Measurements from ENCODE around the gene SFR1.
A peak's percentile ranks its signal among the peaks of the same experiment; 100 is the strongest.

SFR1 gene
- total RNA-seq, result 13.9 reads per million, percentile 39 among the genes with 10 or more reads in this experiment

DNA sequence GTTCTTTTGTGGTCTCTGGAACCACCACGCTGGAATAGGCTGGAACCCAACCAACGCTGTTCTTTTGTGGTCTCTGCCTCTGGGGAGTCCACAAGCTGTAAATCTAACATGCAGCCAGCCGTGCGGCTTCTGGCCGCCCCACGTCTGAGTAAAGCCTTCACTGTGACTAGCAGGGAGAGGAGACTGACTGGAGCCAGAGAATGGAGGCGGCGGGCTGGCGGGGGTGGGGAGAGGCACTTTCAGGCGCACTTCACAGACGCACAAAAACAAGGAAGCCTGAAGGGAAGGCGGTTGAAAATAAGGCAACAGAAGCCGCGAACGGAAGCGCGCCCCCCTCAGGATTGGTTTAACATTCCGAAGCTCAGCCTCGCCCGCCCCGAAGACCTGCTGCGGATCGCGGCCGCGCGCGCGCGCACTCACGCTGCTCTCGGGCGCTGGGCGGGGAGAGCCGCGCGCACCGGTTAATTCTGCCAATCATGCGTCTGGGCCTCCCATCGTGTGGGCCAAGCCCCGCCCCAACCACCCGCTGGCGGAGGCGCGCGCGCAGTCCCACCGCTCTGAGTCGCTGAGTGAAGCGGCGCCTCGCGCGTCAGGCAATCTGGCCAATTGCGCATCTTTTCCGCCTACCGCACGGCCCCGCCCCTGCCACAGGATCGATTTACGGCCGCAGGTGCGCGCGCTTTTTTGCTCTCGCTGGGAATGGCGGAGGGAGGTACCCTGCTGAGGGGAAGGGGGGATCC lies at the start of gene SFR1:
TSS of gene SFR1 (plus strand) at position 687 of the 740 bp plus-strand sequence. CDS start at position 700, 13 bp downstream.
- peak; percentile 98 for DNase-seq

GRCh38 chr10:104072786-104073185 lies 49.2 kb upstream of the SFR1 start:
- no peak for DNase-seq

- DNase-seq, result no peak
These were observed 47.5 kb upstream of the SFR1 start for GRCh38 chr10:104074505-104074904.

DNA sequence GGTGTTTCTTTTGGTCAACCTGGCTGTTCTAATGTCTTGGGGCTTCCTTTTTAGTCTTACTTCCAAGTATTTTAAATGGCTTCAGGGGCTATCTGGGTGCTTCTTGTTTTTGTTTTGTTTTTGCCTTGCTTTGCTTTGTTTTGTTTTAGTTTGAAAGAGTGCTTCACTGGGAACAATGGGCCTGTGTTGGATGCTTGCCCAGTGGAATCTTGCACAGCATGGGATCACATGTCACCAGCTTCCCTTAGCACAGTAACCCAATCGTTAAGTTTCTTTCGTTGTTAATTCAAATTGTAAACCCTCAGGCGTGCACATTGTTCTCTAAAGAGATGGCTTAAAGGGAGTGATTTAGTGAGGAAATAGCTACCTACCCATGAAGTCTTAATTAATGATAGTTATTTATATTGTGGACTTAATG lies 45.2 kb upstream of the SFR1 start:
- no peak for DNase-seq

GRCh38 chr10:104077247-104077646 lies 44.7 kb upstream of the SFR1 start:
- DNase-seq, result no peak

DNA sequence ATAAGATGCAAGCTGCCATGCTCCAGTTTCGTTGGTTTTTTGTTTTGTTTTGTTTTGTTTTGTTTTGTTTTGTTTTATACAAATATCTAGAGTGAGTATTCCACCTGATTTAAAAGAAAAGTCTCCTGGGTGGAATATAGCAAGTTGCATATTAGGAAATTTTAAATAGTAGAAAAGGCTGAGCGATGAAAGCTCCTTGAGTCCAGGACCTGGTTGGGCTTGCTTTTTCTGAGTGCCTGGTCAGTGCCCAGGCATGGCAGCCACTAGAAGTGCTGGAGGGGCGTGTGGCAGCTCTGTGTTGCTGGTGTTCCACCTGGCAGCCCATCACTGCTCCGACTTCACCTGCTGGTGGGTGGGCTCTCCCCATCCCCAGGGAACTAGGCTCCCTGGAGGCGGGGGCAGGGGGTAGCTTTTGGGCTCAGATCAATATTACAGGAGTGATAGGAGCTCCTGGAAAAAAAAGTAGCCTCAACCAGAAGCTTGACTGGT lies 44.3 kb upstream of the SFR1 start:
- no peak for DNase-seq

GRCh38 chr10:104080762-104081161 lies 41.2 kb upstream of the SFR1 start:
- no peak for DNase-seq

GRCh38 chr10:104081998-104082397 lies 40.0 kb upstream of the SFR1 start:
- no peak for DNase-seq

GRCh38 chr10:104084482-104085142 lies 37.4 kb upstream of the SFR1 start:
- no peak for DNase-seq

GRCh38 chr10:104085801-104086400 lies 36.1 kb upstream of the SFR1 start, which contains the start of gene COL17A1:
TSS of gene COL17A1 (minus strand) at chr10:104085880. CDS start at chr10:104080673, 5,207 bp downstream.
- no peak for DNase-seq

GRCh38 chr10:104088239-104088638 lies 33.7 kb upstream of the SFR1 start:
- no peak for DNase-seq

DNA sequence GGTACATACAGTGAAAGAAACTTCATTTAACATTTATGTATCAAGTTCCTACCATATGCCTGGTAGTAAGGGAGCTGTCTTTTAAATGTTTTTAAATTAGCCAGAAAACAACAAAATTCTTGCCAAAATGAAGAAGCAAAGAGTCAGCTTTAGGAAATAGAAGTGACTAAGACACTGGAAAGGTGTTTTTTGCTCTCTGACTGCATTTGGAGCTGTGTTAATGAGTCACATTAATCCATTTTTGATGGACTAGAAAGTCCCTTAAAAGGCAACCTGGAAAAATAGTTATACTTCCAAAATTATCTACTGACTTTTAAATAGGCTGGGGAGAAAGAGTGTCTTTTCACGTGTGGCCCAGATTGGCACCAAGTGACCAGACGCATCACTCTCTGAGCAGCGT lies 32.4 kb upstream of the SFR1 start:
- no peak for DNase-seq

- DNase-seq, result no peak
These were observed 31.4 kb upstream of the SFR1 start for GRCh38 chr10:104090611-104091010.

GRCh38 chr10:104092749-104093148 lies 29.2 kb upstream of the SFR1 start:
- DNase-seq, result no peak

DNA sequence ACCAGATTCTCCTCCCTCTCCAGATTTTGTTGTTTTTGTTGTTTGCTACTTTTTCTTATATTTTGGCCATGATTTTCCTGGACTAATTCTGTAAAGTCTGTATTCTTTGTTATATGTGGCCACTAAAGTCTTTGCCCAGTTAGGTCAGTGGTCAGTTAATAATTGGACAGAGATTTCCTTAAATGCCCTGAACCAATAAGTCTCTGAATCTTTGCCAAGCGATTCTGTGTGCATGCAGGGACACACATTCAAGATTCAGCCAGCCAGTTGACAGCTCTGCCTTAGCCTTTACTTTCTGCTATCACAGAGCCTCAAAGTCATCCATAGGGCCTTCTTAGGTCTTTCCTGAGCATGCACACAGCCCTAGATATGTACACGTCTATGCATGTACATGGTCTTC lies 25.3 kb upstream of the SFR1 start:
- no peak for DNase-seq

- no peak for DNase-seq
These were observed 23.5 kb upstream of the SFR1 start for GRCh38 chr10:104098358-104098925.

GRCh38 chr10:104099269-104099668 lies 22.7 kb upstream of the SFR1 start:
- DNase-seq, result no peak

GRCh38 chr10:104099941-104100340 lies 22.0 kb upstream of the SFR1 start:
- DNase-seq, result no peak

DNA sequence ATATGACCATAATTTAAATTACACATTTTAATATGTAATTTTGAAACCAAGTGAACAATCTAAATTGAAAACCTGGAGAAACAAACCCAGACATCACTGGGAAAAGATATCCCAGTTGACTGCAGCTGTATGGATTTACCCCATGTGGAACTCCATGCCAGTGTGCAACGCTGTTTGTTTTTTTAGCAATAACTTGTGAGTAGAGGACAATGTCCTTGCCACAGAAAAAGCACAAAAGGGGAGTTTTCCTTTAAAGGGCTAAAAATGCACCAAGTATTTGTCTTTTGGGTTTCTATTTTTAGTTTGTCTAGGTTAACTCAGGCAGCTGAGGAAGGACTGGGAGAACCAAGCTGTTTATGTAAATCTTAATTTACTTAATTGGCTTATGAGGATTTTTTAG lies 21.2 kb upstream of the SFR1 start:
- no peak for DNase-seq

DNA sequence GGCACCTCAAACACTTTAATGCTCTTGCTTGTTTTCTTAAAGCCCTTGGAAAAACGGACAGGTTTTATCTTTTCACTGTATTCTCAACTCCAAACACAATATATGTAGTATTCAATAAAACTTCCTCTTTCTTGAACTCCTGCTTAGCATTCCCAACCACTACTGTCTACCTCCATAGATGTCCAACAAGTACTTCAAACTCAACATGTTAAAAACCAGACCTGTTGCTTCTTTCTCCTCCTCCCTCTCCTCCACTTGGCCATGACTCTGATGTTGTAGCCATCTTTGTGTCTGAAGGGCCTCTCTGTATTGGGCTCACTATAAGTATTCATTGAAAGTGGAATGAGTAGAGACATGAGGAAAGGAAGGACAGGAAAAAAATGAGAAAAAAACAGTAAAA lies 20.1 kb upstream of the SFR1 start:
- DNase-seq, result no peak

DNA sequence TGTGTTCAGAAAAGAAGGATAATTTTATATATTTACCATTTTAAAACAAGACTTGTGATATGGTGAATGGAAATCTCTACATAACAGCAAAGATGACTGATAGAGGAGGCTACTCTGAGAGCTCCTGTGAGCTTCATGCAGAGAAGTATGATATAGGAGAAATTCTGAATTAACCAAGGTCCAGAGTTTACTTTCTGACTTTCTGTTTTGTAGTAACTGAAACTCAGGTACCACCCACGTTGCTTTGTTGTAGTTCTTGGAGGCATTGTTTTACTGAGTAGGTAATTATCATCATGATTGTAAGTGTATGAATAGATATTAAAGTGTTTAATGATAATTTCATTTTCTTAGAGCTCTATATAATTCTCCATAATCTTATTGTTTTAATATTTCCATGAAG lies 18.0 kb upstream of the SFR1 start:
- no peak for DNase-seq

DNA sequence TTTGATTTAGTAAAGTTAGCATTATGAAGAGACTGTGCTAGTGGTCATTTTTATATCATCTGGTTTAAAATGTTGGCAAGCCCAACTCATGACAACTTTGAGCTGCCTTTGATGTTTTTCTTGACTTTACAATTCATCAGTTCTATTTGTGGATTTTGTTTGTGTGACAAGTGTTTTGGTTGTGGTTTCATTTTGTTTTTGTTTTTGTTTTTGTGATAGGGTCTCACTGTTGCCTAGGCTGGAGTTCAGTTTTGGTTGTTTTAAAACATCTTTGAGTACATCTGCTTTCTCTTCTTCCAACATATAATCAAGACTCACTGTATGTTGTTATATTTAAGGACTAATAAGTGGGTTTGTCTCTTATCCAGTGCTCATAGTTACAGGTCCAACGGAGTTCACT lies 17.6 kb upstream of the SFR1 start:
- no peak for DNase-seq

DNA sequence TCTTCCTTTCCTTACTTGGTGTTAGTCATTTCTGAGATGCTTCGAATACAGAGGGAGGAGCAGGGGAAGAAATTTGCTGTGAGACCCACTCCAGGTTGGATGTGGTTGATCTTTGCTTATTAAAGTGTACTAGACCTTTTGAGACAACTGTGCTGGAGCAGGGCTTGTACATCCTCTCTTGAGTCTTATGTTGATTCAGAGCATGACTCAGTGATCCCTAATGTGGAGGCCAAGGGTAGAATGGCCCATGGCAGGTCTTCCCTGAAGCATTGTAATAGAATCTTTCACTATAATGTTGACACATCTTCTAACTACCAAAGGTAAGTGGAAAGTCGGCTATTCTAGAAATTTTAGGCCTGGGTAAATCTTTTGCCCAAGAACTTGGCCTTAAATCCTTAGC lies 17.0 kb upstream of the SFR1 start:
- no peak for DNase-seq
